Activated T-helper 1 cell treated with anti-CD3 and anti-CD28 coated beads, Interleukin-12 subunit alpha, Interleukin-12 subunit beta, Interleukin-2, Interleukin-4 antibody, amounts not matched to agents 30 ng/mL and 10 ng/mL and 1 ng/mL, durations not matched to agents 14 hours and 24 hours and 36 hours (primary cell): ENCODE measurements around the gene CLIP3. TPM values are rescaled to one million over a fixed set of nuclear protein-coding genes. Genes with fewer than 3 reads are reported as not detected.
"Not testable (repeated sequence)": the region's sequence is repeated elsewhere in the genome, so short reads cannot be mapped to it uniquely, and the experiment has no call there.

Experiments
- DNase-seq: peaks from one replicate; pipeline ENCODE4 v3.0.0; 2021; ENCODE audit warnings: low spot score
- H3K27ac Mint-ChIP-seq: one replicate; pipeline ENCODE4 v1.8.0; 2021; ENCODE audit warnings: mild to moderate bottlenecking, mixed read lengths
- H3K27me3 Mint-ChIP-seq: one replicate; pipeline ENCODE4 v1.8.0; 2022; ENCODE audit warnings: mild to moderate bottlenecking, moderate library complexity, mixed read lengths; ENCODE audit not compliant: insufficient read depth
- H3K36me3 Mint-ChIP-seq: one replicate; pipeline ENCODE4 v1.8.0; 2021; ENCODE audit warnings: low read depth, mixed read lengths
- H3K4me1 Mint-ChIP-seq: one replicate; pipeline ENCODE4 v1.8.0; 2021; ENCODE audit warnings: low read depth, mixed read lengths
- H3K4me3 Mint-ChIP-seq: one replicate; pipeline ENCODE4 v1.8.0; 2021; ENCODE audit warnings: mild to moderate bottlenecking, moderate library complexity, mixed read lengths
- H3K9me3 Mint-ChIP-seq: one replicate; pipeline ENCODE4 v1.8.0; 2021; ENCODE audit warnings: mixed read lengths
- intact Hi-C: fragments of 100-400 bp; cut with micrococcal nuclease; formaldehyde crosslinking; loops from one replicate; pipeline ENCODE4 v1.15.1; 2024
- total RNA-seq: library from RNA; stranded (reverse); gene quantifications from 2 replicates; pipeline ENCODE4 v1.2.3, GENCODE V29; 2022

The CLIP3 gene
- total RNA-seq = 2.2 and 4.4 TPM in 2 replicates

GRCh38 chr19:36032251-36033104 lies at the start of gene CLIP3:
Gene CLIP3, minus strand, starts transcription at chr19:36032873. Its CDS starts 516 bp downstream, at chr19:36032357.
- intact Hi-C loops = loop anchor here (2.0 kb wide), 1 partner anchor 18 kb away; the partner anchor contains the start of gene ALKBH6
- Mint-ChIP-seq H3K36me3 (peaks cover 26% of the 10 kb centered on the region), H3K4me3 (peak within 1 kb of the TSS; percentile 73), H3K9me3 (no peaks in the 10 kb centered on the region), H3K4me1 (peaks cover 35% of the 10 kb centered on the region), H3K27ac (peak within 1 kb of the TSS; percentile 19), H3K27me3 (no peaks in the 10 kb centered on the region)
- peak; percentile 33 for DNase-seq

- Mint-ChIP-seq H3K27ac (no peak overlapping the region), H3K4me1 (no peaks in the 10 kb centered on the region), H3K36me3 (peaks cover 29% of the 10 kb centered on the region), H3K4me3 (no peak overlapping the region), H3K9me3 (no peaks in the 10 kb centered on the region), H3K27me3 (no peaks in the 10 kb centered on the region)
- intact Hi-C loops = no loop called here
- DNase-seq = no peak
Observed at GRCh38 chr19:36081894-36082293, 49.2 kb upstream of the CLIP3 start.

DNA sequence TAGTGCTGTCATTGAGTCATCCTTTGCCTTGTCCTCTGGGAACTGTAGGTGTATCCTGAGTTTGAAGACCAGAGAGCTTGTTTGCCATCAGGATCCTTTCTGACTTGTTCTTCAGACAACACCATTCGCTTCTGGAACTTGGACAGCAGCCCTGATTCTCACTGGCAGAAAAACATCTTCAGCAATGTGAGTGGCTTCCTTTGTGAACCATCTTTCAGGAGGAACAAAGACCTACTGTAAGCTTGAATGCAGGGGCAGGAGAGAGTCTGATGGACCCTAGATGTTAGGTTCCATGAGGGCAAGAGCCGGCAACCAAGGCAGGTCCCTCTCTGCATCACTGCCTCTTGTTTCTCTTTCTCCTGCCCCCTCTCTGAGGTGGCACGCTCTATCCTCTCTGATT lies 48.7 kb upstream of the CLIP3 start:
- H3K36me3 Mint-ChIP-seq = peaks cover 27% of the 10 kb centered on the region
- H3K4me3 Mint-ChIP-seq = no peak overlapping the region
- intact Hi-C loops = no loop called here
- H3K27ac Mint-ChIP-seq = no peak overlapping the region
- no peak for DNase-seq
- no peaks in the 10 kb centered on the region for H3K27me3 Mint-ChIP-seq
- H3K4me1 Mint-ChIP-seq = no peaks in the 10 kb centered on the region
- H3K9me3 Mint-ChIP-seq = no peaks in the 10 kb centered on the region

DNA sequence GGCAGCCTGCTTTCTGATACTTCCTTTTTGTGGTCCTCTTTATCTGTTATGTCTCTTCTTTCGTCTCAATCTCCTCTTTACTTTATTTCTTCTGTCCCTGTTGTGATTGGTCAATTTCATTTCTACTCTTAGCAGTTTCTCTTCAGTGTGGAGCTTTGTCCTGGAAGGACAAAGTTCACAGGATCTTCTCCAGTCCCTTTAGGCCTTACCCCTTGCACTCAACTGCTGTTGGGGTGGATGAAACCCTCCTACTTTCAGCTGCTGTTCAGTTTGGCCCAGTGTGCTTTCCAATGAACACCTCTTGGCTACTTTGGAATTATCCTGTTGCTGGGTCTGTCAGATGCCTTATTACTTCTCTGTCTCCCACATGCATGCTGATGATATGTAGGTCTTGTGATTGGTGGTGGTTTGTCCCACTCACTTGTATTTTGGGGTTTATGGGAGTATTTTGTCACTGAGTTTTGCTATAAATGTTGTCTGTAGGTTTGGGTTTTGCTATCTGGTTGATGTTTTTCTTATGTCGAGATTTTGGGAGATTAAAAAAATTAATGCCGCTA lies 46.8 kb upstream of the CLIP3 start:
- intact Hi-C loops = no loop called here
- H3K27me3 Mint-ChIP-seq = no peaks in the 10 kb centered on the region

DNA sequence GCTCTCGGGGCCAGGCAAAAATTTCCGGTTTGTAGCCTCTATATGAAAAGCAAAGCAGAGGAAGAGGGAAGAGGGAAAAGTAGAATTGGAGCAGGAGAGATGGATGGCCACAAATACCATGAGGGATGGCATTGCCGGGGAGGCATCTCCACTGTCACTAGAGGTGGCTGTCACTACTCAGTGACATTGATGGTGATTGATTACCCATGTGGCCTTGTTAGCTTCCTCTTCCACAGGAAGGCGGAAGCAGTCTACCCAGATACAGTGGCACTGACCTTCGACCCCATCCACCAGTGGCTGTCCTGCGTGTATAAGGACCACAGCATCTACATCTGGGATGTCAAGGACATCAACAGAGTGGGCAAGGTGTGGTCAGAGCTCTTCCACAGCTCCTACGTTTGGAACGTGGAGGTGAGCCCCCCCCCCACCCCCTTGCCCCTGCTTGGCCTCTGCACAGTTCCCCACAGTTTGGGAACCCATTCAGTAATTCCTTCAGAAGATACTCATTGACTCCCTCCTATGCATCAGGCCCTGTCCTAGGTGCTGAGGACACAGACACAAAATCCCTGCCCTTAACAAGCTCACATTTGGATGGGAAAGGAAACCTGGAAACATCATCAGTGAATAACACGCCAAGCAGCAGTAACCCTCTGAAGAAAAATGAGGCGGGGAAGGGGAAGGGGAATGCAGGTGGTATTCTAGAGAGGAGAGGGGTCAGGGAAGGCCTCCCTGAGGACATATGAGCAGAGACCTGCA lies 40.6 kb upstream of the CLIP3 start:
- H3K27me3 Mint-ChIP-seq = no peaks in the 10 kb centered on the region

More for the DNA sequence above, 46.8 kb upstream of the CLIP3 start:
- H3K4me1 Mint-ChIP-seq = no peaks in the 10 kb centered on the region
- H3K9me3 Mint-ChIP-seq = no peaks in the 10 kb centered on the region
- no peak overlapping the region for H3K4me3 Mint-ChIP-seq
- no peak for DNase-seq
- peaks cover 30% of the 10 kb centered on the region for H3K36me3 Mint-ChIP-seq
- no peak overlapping the region for H3K27ac Mint-ChIP-seq

GRCh38 chr19:36072081-36072480 lies 39.4 kb upstream of the CLIP3 start:
- DNase-seq = no peak
- Mint-ChIP-seq H3K9me3 (no peaks in the 10 kb centered on the region), H3K4me1 (no peaks in the 10 kb centered on the region), H3K27ac (no peak overlapping the region), H3K36me3 (peaks cover 25% of the 10 kb centered on the region), H3K27me3 (no peaks in the 10 kb centered on the region), H3K4me3 (no peak overlapping the region)
- intact Hi-C loops = no loop called here

More for the DNA sequence above, 40.6 kb upstream of the CLIP3 start:
- peaks cover 18% of the 10 kb centered on the region for H3K36me3 Mint-ChIP-seq
- DNase-seq = no peak
- H3K9me3 Mint-ChIP-seq = no peaks in the 10 kb centered on the region
- H3K4me3 Mint-ChIP-seq = no peak overlapping the region
- H3K27ac Mint-ChIP-seq = peak overlapping the region; percentile 43
- intact Hi-C loops = no loop called here
- no peaks in the 10 kb centered on the region for H3K4me1 Mint-ChIP-seq

DNA sequence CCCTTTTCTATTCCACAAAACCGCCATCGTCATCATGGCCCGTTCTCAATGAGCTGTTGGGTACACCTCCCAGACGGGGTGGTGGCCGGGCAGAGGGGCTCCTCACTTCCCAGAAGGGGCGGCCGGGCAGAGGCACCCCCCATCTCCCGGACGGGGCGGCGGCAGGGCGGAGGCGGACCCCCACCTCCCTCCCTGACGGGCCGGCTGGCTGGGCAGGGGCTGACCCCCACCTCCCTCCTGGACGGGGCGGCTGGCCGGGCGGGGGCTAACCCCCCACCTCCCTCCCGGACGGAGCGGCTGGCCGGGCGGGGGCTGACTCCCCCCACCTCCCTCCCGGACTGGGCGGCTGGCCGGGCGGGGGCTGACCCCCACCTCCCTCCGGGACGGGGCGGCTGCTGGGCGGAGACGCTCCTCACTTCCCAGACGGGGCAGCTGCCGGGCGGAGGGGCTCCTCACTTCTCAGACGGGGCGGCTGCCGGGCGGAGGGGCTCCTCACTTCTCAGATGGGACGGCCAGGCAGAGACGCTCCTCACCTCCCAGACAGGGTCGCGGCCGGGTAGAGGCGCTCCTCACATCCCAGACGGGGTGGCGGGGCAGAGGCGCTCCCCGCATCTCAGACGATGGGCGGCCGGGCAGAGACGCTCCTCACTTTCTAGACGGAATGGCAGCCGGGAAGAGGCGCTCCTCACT lies 36.3 kb upstream of the CLIP3 start:
- DNase-seq, H3K9me3 Mint-ChIP-seq, H3K27me3 Mint-ChIP-seq, intact Hi-C loops, H3K4me3 Mint-ChIP-seq, H3K4me1 Mint-ChIP-seq, H3K27ac Mint-ChIP-seq: not testable (repeated sequence)
- H3K36me3 Mint-ChIP-seq = peaks cover 32% of the 10 kb centered on the region

DNA sequence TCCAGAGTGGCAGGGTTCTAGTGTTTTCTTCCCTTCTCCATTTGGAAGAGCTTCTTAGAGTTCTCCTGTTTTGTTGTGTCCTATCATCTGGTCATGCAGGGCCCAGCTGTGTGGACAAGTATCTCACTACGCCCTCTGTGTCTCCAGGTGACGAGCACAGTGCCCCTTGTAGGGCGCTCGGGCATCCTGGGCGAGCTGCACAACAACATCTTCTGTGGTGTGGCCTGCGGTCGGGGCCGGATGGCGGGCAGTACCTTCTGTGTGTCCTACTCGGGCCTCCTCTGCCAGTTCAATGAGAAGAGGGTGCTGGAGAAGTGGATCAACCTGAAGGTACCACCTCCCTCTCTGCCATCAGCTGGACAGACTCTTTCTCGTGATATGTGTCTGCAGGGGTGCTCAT lies 35.0 kb upstream of the CLIP3 start:
- DNase-seq = no peak
- intact Hi-C loops = no loop called here
- Mint-ChIP-seq H3K27me3 (no peaks in the 10 kb centered on the region), H3K4me3 (no peak overlapping the region), H3K9me3 (no peaks in the 10 kb centered on the region), H3K4me1 (no peaks in the 10 kb centered on the region), H3K27ac (no peak overlapping the region), H3K36me3 (peaks cover 35% of the 10 kb centered on the region)

DNA sequence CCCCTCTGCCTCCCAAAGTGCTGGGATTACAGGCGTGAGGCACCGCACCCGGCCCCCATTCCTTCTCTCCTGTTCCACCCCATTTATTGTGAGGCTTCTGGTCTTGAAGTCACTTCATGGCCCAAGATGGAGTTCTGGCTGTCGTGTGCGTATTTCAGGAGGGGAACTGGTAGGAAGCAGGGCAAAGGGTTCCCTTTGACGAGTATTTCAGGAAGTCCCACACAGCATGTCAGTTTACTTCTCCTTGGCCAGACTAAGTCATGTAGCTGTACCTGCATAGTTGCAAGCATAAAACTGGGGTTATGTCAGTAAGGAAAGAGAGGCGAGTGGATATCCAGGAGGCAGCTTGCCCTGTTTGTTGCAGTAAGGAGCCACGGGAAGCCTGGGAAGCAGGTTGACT lies 32.2 kb upstream of the CLIP3 start:
- intact Hi-C loops = no loop called here
- H3K4me1 Mint-ChIP-seq = no peaks in the 10 kb centered on the region
- H3K27me3 Mint-ChIP-seq = no peaks in the 10 kb centered on the region
- H3K27ac Mint-ChIP-seq = no peak overlapping the region
- H3K9me3 Mint-ChIP-seq = no peaks in the 10 kb centered on the region
- no peak for DNase-seq
- H3K4me3 Mint-ChIP-seq = no peak overlapping the region
- peaks cover 34% of the 10 kb centered on the region for H3K36me3 Mint-ChIP-seq

DNA sequence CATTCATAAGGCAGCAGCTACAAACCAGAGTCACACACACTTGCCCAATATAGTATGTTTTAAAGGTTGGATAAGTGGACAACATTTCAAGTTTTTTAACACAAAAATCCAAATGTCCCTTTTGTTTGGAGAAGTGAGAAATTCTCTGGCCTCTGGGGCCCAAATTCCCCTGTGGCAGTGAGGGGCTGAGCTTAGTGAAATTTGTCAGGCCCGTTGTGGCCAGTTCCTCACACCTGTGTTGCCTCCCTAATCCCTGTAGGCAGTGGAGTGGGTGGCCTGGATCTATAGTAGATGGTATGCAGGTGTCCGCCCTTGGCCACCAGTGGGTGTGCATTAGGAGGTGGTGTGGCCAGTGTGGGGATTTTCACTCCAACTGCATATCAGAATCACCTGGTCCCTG lies 28.7 kb upstream of the CLIP3 start:
- DNase-seq = no peak
- intact Hi-C loops = no loop called here
- H3K27me3 Mint-ChIP-seq = no peaks in the 10 kb centered on the region
- no peak overlapping the region for H3K4me3 Mint-ChIP-seq
- H3K9me3 Mint-ChIP-seq = no peaks in the 10 kb centered on the region
- peaks cover 25% of the 10 kb centered on the region for H3K36me3 Mint-ChIP-seq
- no peak overlapping the region for H3K27ac Mint-ChIP-seq
- peaks cover 17% of the 10 kb centered on the region for H3K4me1 Mint-ChIP-seq

- Mint-ChIP-seq H3K36me3 (peaks cover 22% of the 10 kb centered on the region), H3K27me3 (no peaks in the 10 kb centered on the region), H3K4me3 (no peak overlapping the region), H3K4me1 (peaks cover 26% of the 10 kb centered on the region), H3K27ac (no peak overlapping the region), H3K9me3 (no peaks in the 10 kb centered on the region)
- intact Hi-C loops = loop anchor here (1.0 kb wide), 1 partner anchor 110 kb away; no protein-coding TSS in a partner anchor
- DNase-seq = no peak
Observed at GRCh38 chr19:36060430-36060829, 27.8 kb upstream of the CLIP3 start.

DNA sequence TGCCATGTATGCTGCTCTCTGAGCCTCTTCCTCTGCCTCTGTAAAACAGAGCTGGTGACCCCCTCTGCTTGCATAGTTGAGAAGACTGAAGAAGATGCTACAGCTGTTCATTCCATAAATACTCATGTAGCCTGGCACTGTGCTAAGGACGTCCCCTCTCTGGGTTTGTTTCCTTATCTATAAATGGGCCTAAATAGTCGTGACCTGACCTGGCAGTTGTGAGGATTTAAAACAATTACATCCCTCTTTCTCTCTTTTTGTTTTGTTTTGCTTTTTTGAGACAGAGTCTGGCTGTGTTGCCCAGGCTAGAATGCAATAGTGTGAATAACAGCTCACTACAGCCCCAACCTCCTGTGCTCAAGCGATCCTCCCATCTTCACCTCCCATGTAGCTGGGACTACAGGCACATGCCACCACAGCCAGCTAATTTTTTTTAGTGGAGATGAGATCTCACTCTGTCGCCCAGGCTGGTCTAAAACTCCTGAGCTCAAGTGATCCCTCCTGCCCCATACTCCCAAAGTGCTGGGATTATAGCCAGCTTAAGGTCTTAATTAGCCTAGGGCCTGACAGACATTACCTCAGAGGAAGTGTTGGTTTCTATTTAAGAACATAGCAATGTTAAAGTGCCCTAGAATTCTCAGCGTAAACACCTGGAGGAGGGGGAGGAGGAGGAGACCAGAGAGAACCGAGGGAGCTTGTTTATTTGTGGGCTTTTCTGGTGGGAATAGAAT lies 26.7 kb upstream of the CLIP3 start:
- H3K27me3 Mint-ChIP-seq = no peaks in the 10 kb centered on the region
- no peak for DNase-seq
- H3K9me3 Mint-ChIP-seq = no peaks in the 10 kb centered on the region
- no peak overlapping the region for H3K4me3 Mint-ChIP-seq
- intact Hi-C loops = loop anchor here (5.0 to 10.0 kb wide), 2 partner anchors 428 to 795 kb away; partner anchors contain the start of genes ZNF345 and ZNF566
- H3K27ac Mint-ChIP-seq = no peak overlapping the region
- H3K4me1 Mint-ChIP-seq = peaks cover 29% of the 10 kb centered on the region
- peaks cover 16% of the 10 kb centered on the region for H3K36me3 Mint-ChIP-seq
